DMS53 treated with DMSO at 0.1 percent for 48 hours (cell line): ENCODE data around the gene PRIM2.
"Not testable (repeated sequence)": the region's sequence is repeated elsewhere in the genome, so short reads cannot be mapped to it uniquely, and the experiment has no call there.

ENCODE experiments used
- DNase-seq: peaks from one replicate; lab custom pipeline; 2025; ENCODE audit not compliant: unreplicated experiment; lab: John Stamatoyannopoulos, UW

The PRIM2 gene

GRCh38 chr6:57444787-57445186 lies 127.4 kb downstream of the PRIM2 start:
- DNase-seq, result not testable (repeated sequence)

- DNase-seq, result not testable (repeated sequence)
Observed at GRCh38 chr6:57445379-57445778, 127.9 kb downstream of the PRIM2 start.

GRCh38 chr6:57445790-57446468 lies 128.5 kb downstream of the PRIM2 start:
- not testable (repeated sequence) for DNase-seq

- not testable (repeated sequence) for DNase-seq
Observed at GRCh38 chr6:57449496-57450066, 132.2 kb downstream of the PRIM2 start.

GRCh38 chr6:57459781-57460180 lies 142.4 kb downstream of the PRIM2 start:
- DNase-seq, result not testable (repeated sequence)

- DNase-seq, result not testable (repeated sequence)
Observed at GRCh38 chr6:57461022-57461421, 143.6 kb downstream of the PRIM2 start.

- not testable (repeated sequence) for DNase-seq
Observed at GRCh38 chr6:57463809-57464208, 146.4 kb downstream of the PRIM2 start.

GRCh38 chr6:57465968-57466367 lies 148.5 kb downstream of the PRIM2 start:
- not testable (repeated sequence) for DNase-seq

- no peak for DNase-seq
Observed at GRCh38 chr6:57469072-57469471, 151.6 kb downstream of the PRIM2 start.

- not testable (repeated sequence) for DNase-seq
Observed at GRCh38 chr6:57470148-57470547, 152.7 kb downstream of the PRIM2 start.

- not testable (repeated sequence) for DNase-seq
Observed at GRCh38 chr6:57471314-57471864, 154.0 kb downstream of the PRIM2 start.

- DNase-seq, result not testable (repeated sequence)
Observed at GRCh38 chr6:57472861-57473362, 155.5 kb downstream of the PRIM2 start.

- not testable (repeated sequence) for DNase-seq
Observed at GRCh38 chr6:57474862-57475475, 157.5 kb downstream of the PRIM2 start.

- DNase-seq, result not testable (repeated sequence)
Observed at GRCh38 chr6:57475656-57476055, 158.2 kb downstream of the PRIM2 start.

GRCh38 chr6:57480194-57480593 lies 162.8 kb downstream of the PRIM2 start:
- not testable (repeated sequence) for DNase-seq

- DNase-seq, result not testable (repeated sequence)
Observed at GRCh38 chr6:57481121-57481520, 163.7 kb downstream of the PRIM2 start.

- not testable (repeated sequence) for DNase-seq
Observed at GRCh38 chr6:57482471-57482870, 165.0 kb downstream of the PRIM2 start.

GRCh38 chr6:57486494-57487081 lies 169.2 kb downstream of the PRIM2 start:
- DNase-seq, result not testable (repeated sequence)

GRCh38 chr6:57488551-57488950 lies 171.1 kb downstream of the PRIM2 start:
- not testable (repeated sequence) for DNase-seq

- not testable (repeated sequence) for DNase-seq
Observed at GRCh38 chr6:57489887-57490286, 172.5 kb downstream of the PRIM2 start.

- not testable (repeated sequence) for DNase-seq
Observed at GRCh38 chr6:57491795-57492194, 174.4 kb downstream of the PRIM2 start.
